NCI-H82 treated with DMSO at 0.1 percent for 48 hours (cell line): ENCODE data around the gene HEATR3.
"Not testable (repeated sequence)": the region's sequence is repeated elsewhere in the genome, so short reads cannot be mapped to it uniquely, and the experiment has no call there.

ENCODE experiments used
- DNase-seq: peaks from one replicate; lab custom pipeline; 2025; ENCODE audit not compliant: unreplicated experiment; lab: John Stamatoyannopoulos, UW

HEATR3 gene

DNA sequence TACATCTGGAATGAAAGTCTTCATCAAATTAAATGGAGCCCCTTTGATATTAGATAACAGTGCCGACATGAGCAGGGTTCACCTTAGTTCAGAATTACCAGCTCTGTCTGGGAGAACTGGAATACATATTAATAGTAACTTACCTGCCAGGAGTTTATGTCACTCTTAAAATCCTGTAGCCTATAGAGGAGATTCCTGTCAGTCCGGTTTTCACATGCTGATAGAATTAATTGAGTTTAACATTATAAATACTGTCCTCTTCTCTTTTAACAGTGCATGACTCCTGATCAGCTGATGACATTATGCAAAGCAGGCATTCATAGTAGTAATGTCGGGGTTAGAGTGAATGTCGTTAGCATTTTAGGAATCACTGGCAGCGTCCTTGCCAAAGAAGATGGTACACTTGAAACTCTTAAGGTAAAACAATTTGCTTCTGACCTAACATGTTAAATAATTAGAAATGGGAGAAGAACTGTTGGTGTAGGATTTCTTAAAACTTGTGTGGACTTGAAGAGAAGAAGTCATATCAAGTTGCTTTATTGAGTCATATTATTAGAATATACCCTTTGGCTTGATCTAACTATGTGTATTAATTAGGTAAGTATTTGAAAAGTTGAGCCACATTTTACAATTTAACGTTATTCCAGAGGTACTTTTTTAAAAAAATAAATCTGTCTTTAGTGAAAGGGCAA, 34.3 kb downstream of the HEATR3 start:
- DNase-seq = no peak

DNA sequence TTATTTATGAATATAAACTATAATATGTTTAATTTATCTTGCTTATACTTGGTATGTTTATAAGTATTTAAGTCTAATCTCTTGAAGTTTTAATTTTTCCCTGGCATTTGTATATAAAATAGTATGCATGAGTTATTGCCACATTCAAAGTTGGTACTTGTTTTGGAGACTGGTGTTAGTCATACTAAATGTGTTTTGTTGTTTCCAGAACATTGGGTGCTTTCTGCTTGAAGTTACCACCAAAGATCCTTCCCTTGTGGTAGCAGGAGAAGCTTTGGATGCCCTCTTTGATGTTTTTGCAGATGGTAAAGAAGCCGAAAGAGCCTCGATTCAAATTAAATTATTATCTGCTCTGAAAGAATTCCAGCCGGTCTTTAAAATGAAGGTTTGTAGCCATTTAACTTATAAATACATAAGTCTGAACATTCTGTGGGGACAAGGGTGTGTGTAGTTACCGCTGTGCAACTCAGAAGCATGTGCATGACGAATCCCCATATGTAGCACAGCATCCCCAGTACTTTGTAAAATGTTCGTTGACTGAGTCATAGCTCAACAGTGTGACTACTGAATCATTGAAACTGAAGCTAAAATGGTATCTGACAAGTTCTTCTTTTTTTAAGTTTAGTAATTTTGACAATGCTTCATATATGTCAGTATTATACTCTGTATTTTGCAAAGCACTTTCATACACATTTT, 36.4 kb downstream of the HEATR3 start:
- no peak for DNase-seq

DNA sequence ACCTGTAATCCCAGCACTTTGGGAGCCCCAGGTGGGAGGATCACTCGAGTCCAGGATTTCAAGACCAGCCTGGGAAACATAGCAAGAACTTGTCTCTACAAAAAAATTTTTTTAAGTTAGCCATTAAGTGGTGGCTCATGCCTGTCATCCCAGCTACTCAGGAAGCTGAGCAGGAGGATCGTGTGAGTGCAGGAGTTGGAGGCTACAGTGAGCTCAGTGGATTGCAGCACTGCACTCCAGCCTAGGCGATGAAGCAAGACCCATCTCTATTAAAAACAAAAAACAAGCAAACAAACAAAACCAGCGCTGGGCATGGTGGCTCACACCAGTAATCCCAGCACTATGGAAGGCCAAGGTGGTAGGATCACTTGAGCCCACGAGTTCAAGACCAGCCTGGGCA, 38.0 kb downstream of the HEATR3 start:
- no peak for DNase-seq

DNA sequence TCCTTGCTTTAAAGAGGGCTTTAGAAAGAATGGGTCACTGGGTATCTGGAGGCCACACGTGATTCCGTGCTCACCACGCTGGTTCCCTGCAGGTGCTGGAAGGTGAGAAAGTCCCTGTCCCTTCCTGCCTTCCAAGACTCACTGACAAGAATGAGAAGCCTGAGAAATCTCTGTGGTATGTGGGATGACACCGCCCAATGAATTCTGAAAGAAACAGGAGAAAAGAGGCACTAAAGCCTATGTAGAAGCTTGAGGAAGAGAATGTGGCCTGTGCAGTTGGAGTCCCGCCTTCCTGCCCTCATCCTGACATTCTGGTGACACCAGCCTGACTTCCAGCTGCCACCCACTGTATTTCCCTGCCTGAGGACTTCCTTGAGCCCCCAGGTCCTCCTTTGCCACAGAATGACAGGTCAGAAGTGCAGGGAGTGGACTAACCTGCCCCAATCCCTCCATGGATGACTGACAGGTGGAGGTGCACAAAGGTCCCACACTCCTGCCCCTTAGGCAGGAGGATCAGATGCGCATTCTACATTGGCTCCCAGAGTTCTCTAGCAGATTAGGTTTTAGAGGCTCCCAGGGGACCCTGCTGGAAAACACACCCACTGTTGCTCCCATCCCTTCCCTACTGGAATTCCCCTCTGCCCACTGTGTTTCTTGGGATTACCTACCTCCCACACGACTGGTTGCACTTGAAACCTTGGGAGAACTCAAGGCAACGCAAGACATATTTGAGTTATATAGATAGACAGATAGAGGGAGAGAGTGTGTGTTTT, 48.8 kb downstream of the HEATR3 start:
- DNase-seq = peak; percentile 31

DNA sequence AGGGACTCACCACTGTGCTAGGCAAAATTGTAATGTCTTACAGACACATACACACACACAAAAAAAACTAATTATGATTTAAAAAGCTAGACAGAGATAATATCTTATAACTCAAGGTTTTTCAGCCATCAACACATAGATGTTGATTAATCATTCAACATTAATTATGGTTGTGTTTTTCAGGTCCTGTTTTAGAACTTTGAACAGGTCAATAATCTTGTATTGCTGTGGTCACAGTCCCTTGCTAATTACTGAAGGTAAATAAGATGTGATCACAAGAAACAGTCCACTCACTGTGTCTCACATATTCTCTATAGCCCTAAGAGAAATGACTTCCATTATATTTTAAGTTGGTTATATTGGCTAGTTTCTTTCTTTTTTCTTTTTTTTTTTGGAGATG, 54.9 kb downstream of the HEATR3 start:
- DNase-seq = no peak

DNA sequence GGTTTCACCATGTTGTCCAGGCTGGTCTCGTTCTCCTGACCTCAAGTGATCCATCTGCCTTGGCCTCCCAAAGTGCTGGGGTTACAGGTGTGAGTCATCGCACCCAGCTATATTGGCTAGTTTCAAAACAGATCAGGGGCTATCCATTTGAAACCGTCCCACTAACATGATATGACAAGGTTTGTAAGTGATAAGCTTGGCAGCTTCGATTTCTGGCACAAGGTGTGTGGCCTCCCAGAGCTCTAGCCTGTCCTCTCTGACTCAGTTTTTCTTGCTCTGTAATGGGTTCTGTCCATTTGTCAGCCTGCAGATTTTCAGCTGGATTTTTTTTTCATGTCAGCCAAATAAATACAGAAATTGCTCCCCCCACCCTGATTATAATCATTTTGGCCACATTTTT, 55.5 kb downstream of the HEATR3 start:
- no peak for DNase-seq

DNA sequence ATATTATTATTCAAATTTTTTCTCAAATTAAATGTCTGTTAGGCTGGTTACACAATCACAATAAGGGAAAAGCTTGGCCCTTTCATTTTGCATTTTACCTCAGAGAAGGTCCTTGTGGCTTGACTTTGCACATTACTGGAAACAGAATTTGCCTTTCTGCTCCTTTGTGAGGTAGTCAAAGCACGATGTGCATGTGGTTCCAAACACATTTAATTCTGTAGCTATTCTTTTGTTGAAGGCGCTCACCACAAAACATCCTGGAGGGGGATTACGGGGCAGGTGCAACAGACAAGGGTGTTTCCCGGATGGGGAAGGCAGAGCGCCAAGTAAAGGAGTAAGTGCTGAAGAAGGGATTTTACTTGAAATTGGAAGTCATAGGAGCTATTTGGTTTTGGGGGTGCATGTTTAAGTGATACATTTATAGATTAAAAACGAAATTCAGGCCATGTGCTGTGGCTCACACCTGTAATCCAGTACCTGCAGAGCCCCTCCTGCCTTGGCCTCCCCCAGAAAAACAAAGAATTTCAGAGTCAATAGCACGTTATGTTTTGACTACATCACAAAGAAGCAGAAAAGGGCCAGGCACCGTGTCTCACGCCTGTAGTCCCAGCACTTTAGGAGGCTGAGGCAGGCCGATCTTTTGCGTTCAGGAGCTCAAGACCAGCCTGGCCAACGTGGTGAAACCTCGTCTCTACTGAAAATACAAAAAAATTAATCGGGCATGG, 56.1 kb downstream of the HEATR3 start:
- no peak for DNase-seq

DNA sequence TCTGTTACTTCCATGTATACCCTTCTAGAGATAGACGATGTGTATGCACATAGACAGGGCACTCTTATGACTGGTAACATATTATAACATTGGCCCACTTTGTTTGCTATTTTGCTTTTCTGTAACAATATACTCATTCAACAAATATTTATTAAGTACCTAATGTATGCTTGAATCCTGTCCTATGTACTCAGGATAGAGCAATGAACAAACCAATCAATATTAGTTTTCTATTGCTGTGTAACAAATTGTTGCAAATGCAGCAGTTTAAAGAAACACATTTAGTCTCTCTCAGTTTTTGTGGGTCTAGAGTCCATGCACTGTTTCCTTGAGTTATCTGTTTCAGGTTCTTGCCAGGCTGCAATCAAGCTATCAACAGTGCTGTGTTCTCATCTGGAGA, 57.6 kb downstream of the HEATR3 start:
- DNase-seq = no peak

DNA sequence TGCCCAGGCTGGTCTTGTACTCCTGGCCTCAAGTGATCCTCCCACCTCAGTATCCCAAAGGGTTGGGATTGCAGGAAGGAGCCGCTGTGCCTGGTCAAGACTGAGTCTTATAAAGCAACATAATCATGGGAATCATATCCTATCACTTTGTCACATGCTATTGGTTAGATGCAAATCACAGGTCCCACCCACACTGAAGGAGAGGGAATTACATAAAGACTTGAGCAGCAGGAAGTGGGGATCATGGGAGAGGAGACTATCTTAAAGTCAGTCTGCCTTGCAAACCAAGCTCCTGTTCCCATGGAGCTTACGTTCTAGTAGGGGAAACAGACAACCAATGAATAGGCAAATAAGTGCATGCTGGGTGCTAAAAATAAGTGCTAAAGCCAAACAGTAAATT, 59.0 kb downstream of the HEATR3 start:
- DNase-seq = no peak

DNA sequence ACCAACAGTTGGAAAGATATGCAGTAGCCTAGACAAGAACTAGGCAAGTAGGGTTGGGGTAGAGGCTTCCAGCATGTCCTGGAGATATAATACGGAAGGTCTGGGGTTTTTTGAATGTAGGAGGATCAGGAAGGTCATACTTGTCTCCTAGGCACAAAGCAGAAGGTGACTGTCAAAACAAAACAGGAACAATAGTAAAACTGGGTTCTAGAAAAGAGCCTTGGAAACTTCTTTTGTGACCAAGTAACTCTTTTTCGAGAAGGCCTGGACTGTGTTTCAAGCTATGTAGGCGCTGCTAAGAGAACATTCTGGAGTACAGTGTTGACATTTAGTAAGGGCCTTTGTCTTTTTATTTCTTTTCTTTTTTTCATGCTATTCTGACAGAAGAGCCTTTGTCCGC, 60.4 kb downstream of the HEATR3 start:
- DNase-seq = no peak

DNA sequence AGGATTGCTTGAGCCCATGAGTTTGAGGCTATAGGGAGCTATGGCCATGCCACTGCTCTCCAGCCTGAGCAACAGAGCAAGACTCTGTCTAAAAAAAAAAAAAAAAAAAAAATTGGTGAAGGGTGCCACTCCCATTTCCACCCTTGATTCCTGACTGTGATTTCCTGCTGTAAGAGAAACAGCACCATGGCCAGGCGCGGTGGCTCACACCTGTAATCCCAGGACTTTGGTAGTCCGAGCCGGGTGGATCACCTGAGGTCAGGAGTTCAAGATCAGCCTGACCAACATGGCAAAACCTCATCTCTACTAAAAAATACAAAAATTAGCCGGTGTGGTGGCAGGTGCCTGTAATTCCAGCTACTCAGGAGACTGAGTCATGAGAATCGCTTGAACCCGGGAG, 66.8 kb downstream of the HEATR3 start:
- not testable (repeated sequence) for DNase-seq

DNA sequence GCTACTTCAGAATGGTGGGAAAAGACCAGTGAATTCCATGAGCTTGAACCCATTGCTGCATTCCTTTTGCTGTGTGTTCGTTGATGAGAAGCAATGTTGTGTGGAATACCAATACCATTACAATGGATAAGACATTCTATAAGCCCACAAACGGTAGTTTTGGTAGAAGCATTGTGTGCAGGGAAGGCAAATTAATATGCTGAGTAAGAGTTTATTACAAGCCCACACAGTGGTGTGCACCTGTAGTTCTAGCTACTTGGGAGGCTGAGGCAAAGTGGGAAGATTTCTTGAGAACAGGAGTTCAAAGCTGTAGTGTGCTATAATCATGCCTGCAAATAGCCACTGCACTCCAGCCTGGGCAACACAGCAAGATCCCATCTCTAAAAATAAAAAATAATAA, 67.4 kb downstream of the HEATR3 start:
- no peak for DNase-seq

DNA sequence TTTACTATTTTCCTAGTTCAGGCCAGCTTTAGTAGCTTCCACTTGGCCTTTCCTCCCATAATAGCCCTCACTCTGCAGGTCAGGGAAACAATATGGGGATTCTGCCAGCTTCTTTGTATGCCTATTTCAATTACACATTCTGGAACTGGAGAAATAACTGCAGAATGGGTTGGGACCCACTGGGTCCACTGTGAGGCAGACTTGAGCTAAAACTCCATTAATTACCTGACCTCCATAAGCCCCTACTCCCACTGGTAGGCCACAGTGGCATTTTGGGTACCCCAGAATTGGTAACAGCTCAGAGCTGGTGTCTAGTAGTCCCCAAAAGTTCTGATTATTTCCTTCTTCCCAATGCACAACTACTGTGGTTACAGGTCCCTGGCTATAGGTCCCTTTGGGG, 70.6 kb downstream of the HEATR3 start:
- no peak for DNase-seq

DNA sequence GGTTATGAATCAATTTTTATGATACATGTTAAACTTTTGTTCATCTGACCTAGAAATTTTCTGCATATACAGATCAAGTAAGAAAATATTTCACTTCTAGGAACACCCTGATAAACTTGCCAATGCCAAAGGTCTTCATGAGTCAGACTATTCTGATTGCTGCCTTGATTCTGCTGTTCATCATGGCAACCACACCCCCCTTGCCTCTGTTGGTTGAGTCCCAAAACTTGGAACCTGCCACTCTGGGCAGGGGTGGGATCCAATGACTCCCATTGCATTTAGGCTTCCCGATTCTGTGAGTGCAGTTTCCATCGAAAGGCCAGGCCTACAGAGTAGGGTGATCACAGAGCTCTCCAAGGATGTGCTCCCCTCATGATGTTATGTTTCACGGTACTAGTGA, 71.5 kb downstream of the HEATR3 start:
- no peak for DNase-seq

DNA sequence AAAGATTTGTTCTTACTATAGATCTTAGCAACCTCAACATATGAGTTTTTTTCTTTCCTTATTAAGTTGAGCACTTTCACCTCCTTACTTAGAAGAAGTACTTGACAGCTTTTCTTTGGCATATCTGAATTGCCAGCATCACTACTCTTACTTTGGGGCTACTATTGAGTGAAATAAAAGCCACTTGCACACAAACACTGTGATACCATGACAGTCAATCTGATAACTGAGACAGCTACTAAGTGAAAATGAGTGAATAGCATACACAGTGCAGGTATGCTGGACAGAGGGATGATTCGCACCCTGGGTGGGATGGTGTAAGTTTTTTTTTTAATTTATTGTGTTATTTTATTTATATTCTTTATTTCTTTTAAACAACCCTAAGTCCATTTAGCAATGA, 73.8 kb downstream of the HEATR3 start:
- no peak for DNase-seq

DNA sequence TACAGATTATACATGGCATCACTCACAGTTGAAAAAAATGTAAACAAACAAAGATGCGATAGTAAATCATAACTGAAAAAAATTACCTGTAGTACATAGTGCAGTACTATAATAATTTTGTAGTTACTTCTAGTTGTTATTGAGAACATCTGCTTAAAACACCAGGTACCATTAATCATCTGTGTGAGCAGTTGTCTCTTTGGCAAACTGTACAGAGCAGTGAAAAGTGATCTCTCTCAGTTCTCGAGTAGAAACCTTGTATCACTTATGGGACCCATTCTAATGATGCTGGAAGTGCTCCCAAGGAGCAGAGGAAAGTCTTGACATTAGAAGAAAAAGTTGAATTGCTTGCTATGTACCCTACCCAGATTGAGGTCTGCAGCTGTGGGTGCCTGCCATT, 78.4 kb downstream of the HEATR3 start:
- DNase-seq = no peak

DNA sequence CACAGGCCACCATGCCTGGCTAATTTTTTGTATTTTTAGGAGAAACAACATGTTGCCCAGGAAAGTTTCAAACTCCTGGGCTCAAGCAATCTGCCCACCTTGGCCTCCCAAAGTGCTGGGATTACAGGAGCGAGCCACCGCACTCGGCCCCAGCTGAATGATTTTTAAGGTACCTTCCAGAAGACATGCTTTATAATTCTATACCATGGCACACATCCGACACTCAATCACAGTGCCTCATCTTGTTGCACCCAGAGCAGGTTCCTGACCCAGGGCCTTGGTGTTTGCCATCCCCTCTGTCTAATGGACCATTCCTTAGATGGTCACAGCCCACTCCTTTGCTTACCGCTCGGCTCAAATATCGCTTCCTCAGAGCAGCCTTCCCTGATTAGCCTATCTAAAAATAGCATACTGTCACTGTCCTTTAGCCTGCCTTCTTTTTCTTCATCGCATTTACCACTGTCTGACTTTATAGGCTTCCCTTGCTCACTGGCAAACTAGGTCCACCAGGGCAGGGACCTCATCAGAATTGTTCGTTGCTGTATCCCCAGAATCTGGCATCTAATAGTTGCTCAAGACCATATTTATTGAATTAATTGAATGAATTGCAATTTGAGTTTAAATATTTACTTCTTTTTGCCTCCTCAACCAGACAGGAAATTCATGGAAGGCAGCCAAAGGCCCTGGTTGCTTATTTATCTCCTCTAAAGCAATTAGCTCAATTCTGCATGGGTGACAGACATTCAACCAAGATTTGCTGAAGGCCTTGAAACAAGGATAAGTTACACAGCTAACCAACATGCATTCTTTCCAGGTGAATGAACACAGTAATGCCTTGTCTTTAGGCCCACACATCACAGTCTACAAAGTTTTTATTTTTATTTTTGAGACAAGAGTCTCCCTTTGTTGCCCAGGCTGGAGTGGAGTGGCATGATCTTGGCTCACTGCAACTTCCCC, 81.0 kb downstream of the HEATR3 start:
- DNase-seq = no peak

DNA sequence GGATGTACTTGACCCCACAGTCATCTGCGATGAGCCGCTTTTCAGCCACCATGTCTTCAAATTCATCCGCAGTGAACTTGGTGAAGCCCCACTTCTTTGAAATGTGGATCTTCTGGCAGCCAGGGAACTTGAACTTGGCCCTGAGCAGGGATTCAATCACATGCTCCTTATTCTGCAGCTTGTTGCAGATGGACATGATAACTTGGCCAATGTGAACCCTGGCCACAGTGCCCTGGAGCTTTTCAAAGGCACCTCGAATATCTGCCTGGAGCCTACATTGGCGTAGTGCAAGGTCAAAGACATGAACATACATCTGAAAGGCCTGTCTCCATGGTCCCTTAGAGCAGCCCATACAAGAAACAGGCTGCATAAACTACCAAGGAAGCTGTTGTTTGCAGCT, 85.6 kb downstream of the HEATR3 start:
- DNase-seq = no peak

DNA sequence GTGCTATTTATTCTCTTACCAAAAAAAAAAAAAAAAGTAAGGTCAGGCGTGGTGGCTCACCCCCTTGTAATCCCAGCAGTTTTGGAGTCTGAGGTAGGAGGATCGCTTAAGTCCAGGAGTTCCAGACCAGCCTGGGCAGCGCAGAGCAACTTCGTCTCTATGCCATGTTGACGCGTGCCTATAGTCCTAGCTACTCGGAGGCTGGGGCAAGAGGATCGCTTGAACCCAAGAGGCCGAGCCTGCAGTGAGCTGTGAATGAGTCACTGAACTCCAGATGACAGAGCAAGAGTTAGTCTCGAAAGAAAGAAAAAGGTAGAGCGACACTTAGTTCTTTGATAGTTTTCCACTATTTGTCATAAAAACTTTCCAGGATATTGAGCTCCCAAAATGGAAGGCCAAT, 86.0 kb downstream of the HEATR3 start:
- DNase-seq = no peak

DNA sequence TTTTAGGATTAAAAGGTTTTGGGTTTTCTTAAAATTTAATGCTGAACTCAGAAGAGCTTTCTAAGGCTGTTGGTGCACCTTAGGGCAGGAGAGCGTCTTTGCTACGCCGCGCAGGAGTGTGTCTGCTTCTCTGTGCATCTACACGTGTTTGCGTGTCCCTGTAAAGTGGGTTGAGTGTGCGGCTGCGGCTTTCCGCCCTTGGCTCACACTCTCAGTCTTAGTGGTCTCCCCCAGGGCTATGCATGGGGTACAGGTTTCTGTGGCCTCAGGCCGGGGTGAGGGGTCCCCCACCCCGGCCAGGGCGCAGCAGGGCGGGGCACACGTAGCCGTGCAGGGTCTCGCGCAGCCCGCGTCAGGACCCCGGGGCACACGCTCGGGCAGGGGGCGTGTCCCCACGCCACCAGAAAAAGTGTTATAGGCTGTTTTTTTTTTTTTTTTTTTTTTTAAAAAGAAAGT, 86.6 kb downstream of the HEATR3 start:
- no peak for DNase-seq
